Forelimb muscle (tissue), 1 donor: Measurements from ENCODE around the gene TCP11L1. TPM values are rescaled to one million over a fixed set of nuclear protein-coding genes. Genes with fewer than 3 reads are reported as not detected.

ENCODE experiments used
- DNase-seq: peaks from one replicate; pipeline ENCODE4 v3.0.0-alpha.2; 2013; ENCODE audit warnings: low read depth
- polyA plus RNA-seq: library from polyadenylated mRNA; unstranded; fragments of 120-200 nt; gene quantifications from one replicate; pipeline ENCODE4 v1.2.1, GENCODE V29; 2013; ENCODE audit not compliant: insufficient read length

The TCP11L1 gene, protein sequence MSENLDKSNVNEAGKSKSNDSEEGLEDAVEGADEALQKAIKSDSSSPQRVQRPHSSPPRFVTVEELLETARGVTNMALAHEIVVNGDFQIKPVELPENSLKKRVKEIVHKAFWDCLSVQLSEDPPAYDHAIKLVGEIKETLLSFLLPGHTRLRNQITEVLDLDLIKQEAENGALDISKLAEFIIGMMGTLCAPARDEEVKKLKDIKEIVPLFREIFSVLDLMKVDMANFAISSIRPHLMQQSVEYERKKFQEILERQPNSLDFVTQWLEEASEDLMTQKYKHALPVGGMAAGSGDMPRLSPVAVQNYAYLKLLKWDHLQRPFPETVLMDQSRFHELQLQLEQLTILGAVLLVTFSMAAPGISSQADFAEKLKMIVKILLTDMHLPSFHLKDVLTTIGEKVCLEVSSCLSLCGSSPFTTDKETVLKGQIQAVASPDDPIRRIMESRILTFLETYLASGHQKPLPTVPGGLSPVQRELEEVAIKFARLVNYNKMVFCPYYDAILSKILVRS
- 12.0 TPM for polyA plus RNA-seq

DNA sequence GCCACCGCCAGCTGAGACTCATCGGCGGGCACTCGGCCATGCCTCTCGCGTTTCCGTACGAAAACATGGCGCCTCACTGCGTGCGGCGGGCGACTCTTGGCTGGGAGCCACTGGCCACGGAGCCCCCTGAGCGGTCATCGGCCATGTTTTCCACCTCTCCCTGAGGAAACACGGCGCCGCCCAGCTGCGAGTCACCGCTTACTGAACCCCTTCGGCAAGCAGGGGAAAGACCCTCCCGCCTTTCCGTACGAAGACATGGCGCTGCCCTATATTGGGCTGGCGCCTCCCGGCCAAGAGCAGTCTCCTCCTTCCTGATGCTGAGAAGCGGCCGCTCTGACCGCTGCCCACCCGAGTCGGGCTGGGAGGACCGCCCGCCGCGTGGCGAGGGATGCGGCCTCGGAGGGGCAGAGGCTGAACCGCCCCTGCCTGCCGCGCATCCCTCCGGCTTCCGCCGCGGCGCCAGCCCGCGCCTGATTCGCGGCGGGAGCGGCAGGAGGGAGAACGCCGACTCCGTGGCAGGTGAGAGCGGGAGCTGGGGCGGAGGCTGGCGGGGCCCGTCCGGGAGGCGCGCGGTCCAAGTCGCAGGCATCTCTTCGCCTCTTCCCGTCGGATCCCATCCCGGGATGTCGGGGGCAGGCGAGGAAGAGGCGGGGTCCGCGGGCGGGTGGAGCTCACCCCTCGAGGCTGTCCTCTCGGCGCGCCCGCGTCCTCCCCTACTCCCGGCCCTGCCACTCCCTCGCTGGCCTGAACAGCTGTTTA, at the start of gene TCP11L1:
Gene TCP11L1, plus strand, starts transcription at position 299 of the 759 bp plus-strand sequence. CDS start 4,202 bp downstream, outside the sequence.
- DNase-seq = peak; percentile 80

DNA sequence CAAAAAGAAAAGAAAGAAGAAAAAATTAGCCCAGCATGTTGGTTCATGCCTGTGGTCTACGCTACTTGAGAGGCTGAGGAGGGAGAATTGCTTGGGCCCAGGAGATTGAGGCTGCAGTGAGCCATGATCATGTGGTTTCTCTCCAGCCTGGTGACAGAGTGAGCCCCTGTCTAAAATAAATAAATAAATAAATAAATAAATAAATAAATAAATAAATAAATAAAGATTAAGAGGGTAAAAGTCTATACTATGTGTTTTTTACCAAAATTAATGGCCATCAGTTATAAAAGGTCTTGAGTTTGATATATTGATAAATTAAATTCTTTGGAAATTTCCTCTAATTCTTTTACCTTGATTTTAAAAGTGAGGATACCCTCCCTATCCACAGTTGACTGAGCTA, 48.9 kb upstream of the TCP11L1 start:
- DNase-seq = no peak

GRCh38 chr11:32991427-32991826, 47.9 kb upstream of the TCP11L1 start:
- DNase-seq = no peak

GRCh38 chr11:32991898-32992297, 47.5 kb upstream of the TCP11L1 start:
- DNase-seq = no peak

DNA sequence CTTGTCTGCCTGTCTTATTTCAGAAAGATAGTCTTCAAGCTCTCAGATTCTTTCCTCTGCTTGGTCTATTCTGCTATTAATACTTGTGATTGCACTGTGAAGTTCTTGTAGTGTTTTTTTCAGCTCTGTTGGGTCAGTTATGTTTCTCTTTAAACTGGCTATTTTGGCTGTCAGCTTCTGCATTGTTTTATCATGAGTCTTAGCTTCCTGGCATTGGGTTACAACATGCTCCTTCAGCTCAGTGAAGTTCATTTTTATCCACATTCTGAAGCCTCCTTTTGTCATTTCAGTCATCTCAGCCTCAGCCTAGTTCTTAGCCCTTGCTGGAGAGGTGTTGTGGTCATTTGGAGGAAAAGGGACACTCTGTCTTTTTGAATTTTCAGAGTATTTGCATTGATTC, 39.2 kb upstream of the TCP11L1 start:
- no peak for DNase-seq

GRCh38 chr11:33001281-33001680, 38.1 kb upstream of the TCP11L1 start:
- DNase-seq = no peak

DNA sequence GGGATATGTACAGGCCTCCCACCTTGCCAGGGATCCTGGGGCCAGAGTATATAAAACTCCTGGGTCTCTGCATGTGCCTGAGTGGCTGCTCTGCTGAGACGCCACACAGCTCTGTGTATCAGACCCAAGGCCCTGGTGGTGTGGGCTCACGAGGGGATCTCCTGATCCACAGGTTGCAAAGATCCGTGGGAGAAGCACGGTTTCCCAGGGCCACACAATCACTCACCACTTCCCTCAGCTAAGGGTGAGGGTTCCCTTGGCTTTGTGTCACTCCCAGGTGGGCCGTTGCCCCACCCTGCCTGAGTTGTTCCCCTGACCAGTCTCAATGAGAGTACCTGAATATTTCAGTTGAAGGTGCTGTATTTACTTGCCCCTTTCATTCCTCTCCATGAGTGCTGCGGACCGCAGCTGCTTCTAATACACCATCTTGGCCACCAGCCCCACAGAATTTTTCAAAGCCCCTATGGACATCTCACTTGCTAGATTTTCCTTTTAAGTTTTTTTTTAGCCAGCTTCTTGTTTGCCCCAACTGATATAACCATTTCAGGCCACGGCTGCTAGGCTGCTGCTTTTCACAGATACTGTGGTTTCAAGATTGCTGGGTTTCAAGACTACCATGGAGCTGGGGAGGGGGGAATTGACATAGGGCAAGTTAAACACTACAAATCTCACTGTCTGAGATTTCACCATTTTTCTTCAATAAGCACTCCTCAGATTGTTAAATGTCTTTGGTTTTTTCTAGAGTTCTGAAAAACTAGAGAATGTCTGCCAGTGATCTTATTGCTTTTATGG, 37.4 kb upstream of the TCP11L1 start:
- DNase-seq = no peak

GRCh38 chr11:33005175-33005574, 34.2 kb upstream of the TCP11L1 start:
- DNase-seq = no peak

DNA sequence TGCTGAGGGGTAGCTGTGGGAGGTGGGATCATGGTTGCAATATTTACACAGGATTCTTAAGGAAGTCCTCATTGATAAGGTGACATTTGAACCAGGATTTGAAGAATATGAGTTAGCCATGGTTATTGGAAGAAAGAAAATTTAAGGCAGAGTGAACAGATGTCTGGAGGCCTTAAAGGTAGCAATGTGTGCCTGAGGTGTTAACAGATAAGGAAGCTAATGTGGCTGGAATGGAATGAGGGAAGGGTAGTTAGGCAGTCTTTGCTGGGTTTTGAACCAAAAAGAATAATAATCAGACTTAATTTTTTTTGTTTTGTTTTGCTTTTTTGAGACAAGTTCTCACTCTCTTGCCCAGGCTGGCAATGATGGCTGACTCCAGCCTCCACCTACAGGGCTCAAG, 33.4 kb upstream of the TCP11L1 start:
- no peak for DNase-seq

GRCh38 chr11:33013755-33014154, 25.6 kb upstream of the TCP11L1 start:
- DNase-seq = no peak

- DNase-seq = peak; percentile 47
Observed at GRCh38 chr11:33015621-33016551, 23.5 kb upstream of the TCP11L1 start, which contains the start of gene DEPDC7. TSS of gene DEPDC7 (plus strand) at chr11:33015878. CDS start at chr11:33015956, 78 bp downstream.

DNA sequence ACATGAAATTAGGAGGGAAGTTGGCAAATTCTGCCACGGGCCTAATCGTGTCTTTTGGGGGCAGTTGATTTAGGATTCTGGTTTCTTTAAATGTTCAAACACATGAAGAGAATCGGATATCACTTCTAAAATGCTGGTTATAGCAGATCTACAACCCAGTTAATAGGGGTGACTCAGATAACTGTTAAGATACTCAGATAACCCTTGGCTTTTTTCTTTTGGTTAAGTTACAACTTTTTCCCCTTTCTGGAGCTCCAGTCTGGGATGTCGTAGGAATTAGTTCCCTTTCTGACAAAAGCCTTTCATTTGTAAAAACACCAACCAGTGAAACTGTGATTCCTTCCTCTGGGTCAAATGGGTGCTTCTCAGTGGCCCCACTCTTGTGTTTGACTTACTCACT, 22.7 kb upstream of the TCP11L1 start:
- no peak for DNase-seq

DNA sequence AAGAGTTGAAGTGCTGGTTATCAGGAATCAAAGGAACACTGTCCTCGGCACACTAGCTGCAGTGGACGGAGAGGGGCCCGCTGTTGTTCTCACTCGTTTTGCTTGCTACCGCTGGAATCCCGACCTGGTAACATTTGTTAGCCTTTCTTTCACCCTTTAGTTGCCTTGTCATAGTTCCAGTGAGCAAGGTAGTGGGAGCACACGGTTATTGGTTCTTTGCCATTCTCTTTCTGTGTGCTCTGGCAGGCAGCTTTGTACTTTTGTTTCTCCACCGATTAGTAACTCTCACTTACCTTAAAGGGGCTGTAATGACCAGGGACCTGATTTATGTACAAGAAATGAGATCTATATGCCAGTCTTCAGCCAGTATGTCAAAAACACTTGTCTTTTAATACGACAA, 21.9 kb upstream of the TCP11L1 start:
- no peak for DNase-seq

DNA sequence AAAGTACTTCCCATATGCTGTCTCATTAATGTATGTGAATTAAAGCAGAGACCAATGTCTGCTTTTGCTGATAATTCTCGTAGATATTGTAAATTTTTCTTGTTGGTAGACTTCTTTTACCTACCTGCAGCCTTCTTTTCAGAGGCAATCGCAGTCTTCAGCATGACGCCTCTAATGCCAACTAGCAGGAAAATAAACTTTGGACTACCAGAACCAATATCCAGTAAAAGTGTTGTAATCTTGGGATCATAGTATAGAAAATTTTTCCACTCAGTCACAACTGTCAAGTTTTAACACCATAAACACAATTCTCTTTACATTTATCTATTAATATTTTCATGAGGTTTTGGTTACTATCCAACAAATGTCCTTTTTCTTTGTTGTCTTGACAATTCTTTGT, 21.4 kb upstream of the TCP11L1 start:
- no peak for DNase-seq

DNA sequence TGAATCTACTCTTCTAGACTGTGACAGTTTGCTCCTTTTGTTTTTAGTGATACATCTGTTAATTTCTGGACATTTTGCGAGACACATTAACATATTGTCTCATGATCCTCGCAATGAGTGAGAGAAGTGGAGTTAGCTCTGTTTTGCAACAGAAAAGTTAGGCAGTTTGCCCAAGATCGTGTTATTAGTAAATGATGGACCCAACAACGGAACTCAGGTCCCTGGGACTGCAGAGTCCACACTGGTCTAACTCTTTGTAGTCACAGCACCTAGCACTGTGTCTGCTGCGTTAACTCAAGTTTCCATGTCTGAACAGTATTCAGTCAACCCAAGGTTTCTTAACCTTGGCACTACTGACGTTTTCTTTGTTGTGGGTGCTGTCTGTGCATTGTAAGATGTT, 20.5 kb upstream of the TCP11L1 start:
- no peak for DNase-seq

- DNase-seq = no peak
Observed at GRCh38 chr11:33021501-33021900, 17.9 kb upstream of the TCP11L1 start.

DNA sequence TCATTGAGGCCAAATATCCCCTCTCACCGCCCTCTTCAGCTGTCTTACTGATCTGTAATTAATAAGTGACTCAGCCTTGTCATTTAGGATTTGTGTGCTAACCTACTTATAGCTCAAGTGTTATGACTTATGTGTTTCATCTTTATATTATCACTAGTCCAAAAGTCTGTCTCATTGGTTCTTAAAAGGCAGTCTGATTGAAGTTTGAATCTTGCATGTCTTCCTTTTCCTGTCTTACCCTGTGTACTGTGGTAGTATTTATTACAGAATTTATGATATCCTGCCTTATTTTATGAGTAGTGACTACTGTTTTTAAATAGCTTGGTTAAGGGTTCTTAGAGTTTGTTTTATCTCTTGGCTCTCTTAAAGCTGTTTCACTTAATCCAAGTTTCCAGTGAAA, 17.4 kb upstream of the TCP11L1 start:
- no peak for DNase-seq

DNA sequence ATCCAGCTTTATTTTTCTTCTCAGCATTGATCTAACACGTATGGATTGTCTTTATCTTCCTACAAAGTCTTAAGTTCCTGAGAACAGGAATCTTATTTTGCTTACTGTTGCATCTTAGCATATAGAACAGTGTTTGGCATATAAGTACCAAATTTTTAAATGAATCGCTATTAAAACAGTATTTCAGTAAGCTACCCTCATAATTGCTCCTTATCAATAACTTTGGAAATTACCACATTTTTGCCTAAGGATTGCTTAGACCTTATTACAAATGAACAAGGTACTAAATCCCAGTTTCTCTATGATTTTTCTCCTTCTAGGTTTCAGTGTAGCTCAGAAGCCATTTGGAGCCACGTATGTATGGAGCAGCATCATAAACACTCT, 14.0 kb upstream of the TCP11L1 start:
- no peak for DNase-seq

DNA sequence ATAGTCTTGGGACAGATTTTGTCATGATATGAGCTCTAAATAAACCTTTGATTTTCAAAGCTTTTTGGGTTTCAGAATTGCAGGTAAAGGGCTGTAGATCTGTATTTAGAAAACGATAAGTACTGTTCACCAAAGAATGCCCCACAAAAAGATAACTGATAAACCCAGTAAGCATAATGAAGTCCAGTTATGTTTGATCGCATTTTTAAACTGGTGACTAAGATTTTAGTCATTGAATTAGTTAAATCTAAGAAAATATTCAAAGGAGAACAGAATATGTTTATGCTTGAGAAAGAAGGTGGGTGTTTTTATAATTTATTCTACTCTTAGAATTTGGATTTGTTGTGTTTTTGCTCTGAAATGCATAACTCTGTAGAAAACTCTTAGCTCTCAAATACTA, 12.1 kb upstream of the TCP11L1 start:
- DNase-seq = no peak

GRCh38 chr11:33027846-33028536, 11.4 kb upstream of the TCP11L1 start:
- DNase-seq = no peak
